K562 (cell line): ENCODE results near the gene ZNF428. TPM values are rescaled to one million over a fixed set of nuclear protein-coding genes. Genes with fewer than 3 reads are reported as not detected.

Experiments
- CEBPB ChIP-seq: fragments of 450-650 bp; IDR thresholded peaks from 2 replicates; pipeline ENCODE4 v1.6.1; 2016; ENCODE audit warnings: missing genetic modification characterization, missing compliant biosample characterization
- CEBPG ChIP-seq, 3 experiments: fragments of 200-800 bp in 1 of 3; sonication (Bioruptor generic) in 1 of 3; sonication (generic) in 1 of 3; formaldehyde crosslinking in 1 of 3; IDR thresholded peaks in 2 of 3; conservative IDR thresholded peaks in 1 of 3; 2 replicates each; pipeline versions ENCODE4 v1.6.1 to v1.8.0; 2016 to 2022; ENCODE audit warnings: missing compliant biosample characterization in 2 of 3, missing genetic modification characterization in 2 of 3, mild to moderate bottlenecking in 1 of 3, missing genetic modification reagents in 1 of 3
- EP400 ChIP-seq: fragments of 450-650 bp; IDR thresholded peaks from 2 replicates; pipeline ENCODE4 v1.6.1; 2017; ENCODE audit warnings: antibody characterized with exemption, mild to moderate bottlenecking, moderate library complexity
- ESRRA ChIP-seq: fragments of 450-650 bp; IDR thresholded peaks from 2 replicates; pipeline ENCODE4 v1.6.1; 2014; ENCODE audit warnings: low read depth, mild to moderate bottlenecking, moderate library complexity, borderline replicate concordance
- FIP1L1 ChIP-seq: fragments of 200-400 bp; formaldehyde crosslinking; IDR thresholded peaks from 2 replicates; pipeline ENCODE4 v1.6.1; 2018; ENCODE audit warnings: mild to moderate bottlenecking, low read depth, low read length; ENCODE audit not compliant: poor library complexity, severe bottlenecking
- HDAC6 ChIP-seq: IDR thresholded peaks from 2 replicates; pipeline ENCODE4 v1.6.1; 2012; ENCODE audit warnings: low read depth, mild to moderate bottlenecking, control low read depth, inconsistent platforms, low read length, moderate library complexity
- JUND ChIP-seq, 2 experiments: IDR thresholded peaks; 2 replicates in 1 of 2; 3 replicates in 1 of 2; pipeline ENCODE4 v1.6.1; 2011; ENCODE audit warnings: borderline replicate concordance in 2 of 2, low read depth in 2 of 2, low read length in 2 of 2, improper control_type of control experiment in 1 of 2, missing biosample characterization in 1 of 2, missing genetic modification characterization in 1 of 2, missing genetic modification reagents in 1 of 2
- MAFK ChIP-seq: IDR thresholded peaks from 2 replicates; pipeline ENCODE4 v1.6.1; 2011; ENCODE audit warnings: low read length, improper control_type of control experiment
- NELFE ChIP-seq: IDR thresholded peaks from 2 replicates; pipeline ENCODE4 v1.6.1; 2011; ENCODE audit warnings: mild to moderate bottlenecking; ENCODE audit not compliant: insufficient read depth, insufficient read length
- OTX1 ChIP-seq: fragments of 450-650 bp; formaldehyde crosslinking; IDR thresholded peaks from 2 replicates; pipeline ENCODE4 v1.4.0; 2022; ENCODE audit warnings: mild to moderate bottlenecking
- PYGO2 ChIP-seq: fragments of 450-650 bp; IDR thresholded peaks from 2 replicates; pipeline ENCODE4 v1.6.1; 2016; ENCODE audit warnings: mild to moderate bottlenecking, missing genetic modification characterization, moderate library complexity, missing compliant biosample characterization
- SPI1 ChIP-seq: IDR thresholded peaks from 2 replicates; pipeline ENCODE4 v1.6.1; 2011; ENCODE audit warnings: low read depth, low read length, control low read depth, borderline replicate concordance
- SRSF1 ChIP-seq: fragments of 200-400 bp; formaldehyde crosslinking; IDR thresholded peaks from 2 replicates; pipeline ENCODE4 v1.6.1; 2017; ENCODE audit warnings: mild to moderate bottlenecking, low read depth, low read length, moderate library complexity
- TEAD2 ChIP-seq: fragments of 450-650 bp; IDR thresholded peaks from 2 replicates; pipeline ENCODE4 v1.6.1; 2016; ENCODE audit warnings: missing genetic modification characterization, control low read depth, missing compliant biosample characterization
- ZNF561 ChIP-seq: fragments of 450-650 bp; formaldehyde crosslinking; conservative IDR thresholded peaks from 2 replicates; pipeline ENCODE4 v1.4.0; 2020; ENCODE audit warnings: mild to moderate bottlenecking, moderate library complexity
- ZNF76 ChIP-seq: fragments of 250-450 bp; sonication (Bioruptor Pico); IDR thresholded peaks from 2 replicates; pipeline ENCODE4 v1.4.0; 2020; ENCODE audit warnings: mild to moderate bottlenecking, moderate library complexity, borderline replicate concordance
- ZNF780A ChIP-seq: fragments of 250-450 bp; sonication (Bioruptor Pico); IDR thresholded peaks from 2 replicates; pipeline ENCODE4 v1.5.0; 2021; ENCODE audit warnings: mild to moderate bottlenecking
- polyA plus RNA-seq, 8 experiments: library from polyadenylated mRNA; depleted of rRNA in 4 of 8; stranded (reverse) in 5 of 8; unstranded in 3 of 8; fragments of >200 nt; fragmentation: Nextera tagmentation in 2 of 8; fragmentation: Illumina TruSeq in 1 of 8; extraction: Ambion mirVana in 2 of 8; extraction: Trizol in 1 of 8; gene quantifications; 2 replicates each; pipeline versions ENCODE4 v1.2.1 to v1.2.3, GENCODE V29; 2011 to 2014; ENCODE audit warnings: inconsistent platforms in 1 of 8, missing spikeins in 1 of 8
- total RNA-seq, 7 experiments: library from RNA; depleted of rRNA in 6 of 7; stranded (reverse); fragments of >200 nt in 6 of 7; fragmentation: Illumina TruSeq in 2 of 7; extraction: Trizol in 2 of 7; gene quantifications; 2 replicates each; pipeline versions ENCODE4 v1.2.1 to v1.2.3, GENCODE V29; 2011 to 2021; ENCODE audit warnings: low replicate concordance in 1 of 7
- TF ChIP-seq, protein P1 (sequence below): fragments of 450-650 bp; IDR thresholded peaks from 2 replicates; pipeline ENCODE4 v1.6.1; 2017; ENCODE audit warnings: antibody characterized with exemption
- TF ChIP-seq, protein P2 (sequence below): fragments of 250-450 bp; sonication (Bioruptor Pico); IDR thresholded peaks from 2 replicates; pipeline ENCODE4 v1.5.0; 2020; ENCODE audit warnings: mild to moderate bottlenecking
- TF ChIP-seq, protein P3 (sequence below), 2 experiments: fragments of 450-650 bp; IDR thresholded peaks; 2 replicates each; pipeline ENCODE4 v1.6.1; 2016
- TF ChIP-seq, protein P4 (sequence below): fragments of 450-650 bp; formaldehyde crosslinking; IDR thresholded peaks from 2 replicates; pipeline ENCODE4 v1.4.0; 2022; ENCODE audit warnings: mild to moderate bottlenecking, moderate library complexity
- TF ChIP-seq, protein P5 (sequence below): IDR thresholded peaks from 3 replicates; pipeline ENCODE4 v1.6.1; 2011; ENCODE audit warnings: borderline replicate concordance, mild to moderate bottlenecking; ENCODE audit not compliant: insufficient read length, insufficient read depth

Gene ZNF428
- total and polyA plus RNA-seq, 9 of the 15 experiments (the other 6 are each of a cell fraction or from before 2014, with no cell fraction given), result 0.15 to 85.7 (median 15.9) TPM

DNA sequence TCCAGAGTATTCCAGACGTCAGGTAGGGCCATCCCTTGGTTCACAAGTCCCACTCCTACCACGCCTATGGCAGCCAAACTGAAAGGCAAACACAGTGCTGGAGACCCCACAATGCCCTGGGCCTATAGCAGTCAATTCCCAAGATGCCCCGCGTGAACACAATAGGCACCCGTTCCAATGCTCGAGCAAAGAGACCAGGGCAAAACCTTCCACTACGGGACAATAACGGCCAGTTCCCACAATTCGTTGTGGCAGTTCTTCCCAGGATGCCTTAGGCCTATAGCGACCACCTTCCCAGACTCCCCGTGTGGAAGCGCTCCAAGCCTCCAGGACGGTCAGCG lies 538 bp downstream of the ZNF428 start (continued):
- TF ChIP-seq, protein P1, sequence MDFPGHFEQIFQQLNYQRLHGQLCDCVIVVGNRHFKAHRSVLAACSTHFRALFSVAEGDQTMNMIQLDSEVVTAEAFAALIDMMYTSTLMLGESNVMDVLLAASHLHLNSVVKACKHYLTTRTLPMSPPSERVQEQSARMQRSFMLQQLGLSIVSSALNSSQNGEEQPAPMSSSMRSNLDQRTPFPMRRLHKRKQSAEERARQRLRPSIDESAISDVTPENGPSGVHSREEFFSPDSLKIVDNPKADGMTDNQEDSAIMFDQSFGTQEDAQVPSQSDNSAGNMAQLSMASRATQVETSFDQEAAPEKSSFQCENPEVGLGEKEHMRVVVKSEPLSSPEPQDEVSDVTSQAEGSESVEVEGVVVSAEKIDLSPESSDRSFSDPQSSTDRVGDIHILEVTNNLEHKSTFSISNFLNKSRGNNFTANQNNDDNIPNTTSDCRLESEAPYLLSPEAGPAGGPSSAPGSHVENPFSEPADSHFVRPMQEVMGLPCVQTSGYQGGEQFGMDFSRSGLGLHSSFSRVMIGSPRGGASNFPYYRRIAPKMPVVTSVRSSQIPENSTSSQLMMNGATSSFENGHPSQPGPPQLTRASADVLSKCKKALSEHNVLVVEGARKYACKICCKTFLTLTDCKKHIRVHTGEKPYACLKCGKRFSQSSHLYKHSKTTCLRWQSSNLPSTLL, result no peak
- no peak for TF ChIP-seq NELFE
- TF ChIP-seq HDAC6, result no peak
- TF ChIP-seq, protein P2, sequence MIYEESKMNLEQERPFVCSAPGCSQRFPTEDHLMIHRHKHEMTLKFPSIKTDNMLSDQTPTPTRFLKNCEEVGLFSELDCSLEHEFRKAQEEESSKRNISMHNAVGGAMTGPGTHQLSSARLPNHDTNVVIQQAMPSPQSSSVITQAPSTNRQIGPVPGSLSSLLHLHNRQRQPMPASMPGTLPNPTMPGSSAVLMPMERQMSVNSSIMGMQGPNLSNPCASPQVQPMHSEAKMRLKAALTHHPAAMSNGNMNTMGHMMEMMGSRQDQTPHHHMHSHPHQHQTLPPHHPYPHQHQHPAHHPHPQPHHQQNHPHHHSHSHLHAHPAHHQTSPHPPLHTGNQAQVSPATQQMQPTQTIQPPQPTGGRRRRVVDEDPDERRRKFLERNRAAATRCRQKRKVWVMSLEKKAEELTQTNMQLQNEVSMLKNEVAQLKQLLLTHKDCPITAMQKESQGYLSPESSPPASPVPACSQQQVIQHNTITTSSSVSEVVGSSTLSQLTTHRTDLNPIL, result no peak
- TF ChIP-seq FIP1L1, result no peak
- no peak for TF ChIP-seq SRSF1
- no peak for TF ChIP-seq PYGO2 (tag)
- TF ChIP-seq, protein P3, sequence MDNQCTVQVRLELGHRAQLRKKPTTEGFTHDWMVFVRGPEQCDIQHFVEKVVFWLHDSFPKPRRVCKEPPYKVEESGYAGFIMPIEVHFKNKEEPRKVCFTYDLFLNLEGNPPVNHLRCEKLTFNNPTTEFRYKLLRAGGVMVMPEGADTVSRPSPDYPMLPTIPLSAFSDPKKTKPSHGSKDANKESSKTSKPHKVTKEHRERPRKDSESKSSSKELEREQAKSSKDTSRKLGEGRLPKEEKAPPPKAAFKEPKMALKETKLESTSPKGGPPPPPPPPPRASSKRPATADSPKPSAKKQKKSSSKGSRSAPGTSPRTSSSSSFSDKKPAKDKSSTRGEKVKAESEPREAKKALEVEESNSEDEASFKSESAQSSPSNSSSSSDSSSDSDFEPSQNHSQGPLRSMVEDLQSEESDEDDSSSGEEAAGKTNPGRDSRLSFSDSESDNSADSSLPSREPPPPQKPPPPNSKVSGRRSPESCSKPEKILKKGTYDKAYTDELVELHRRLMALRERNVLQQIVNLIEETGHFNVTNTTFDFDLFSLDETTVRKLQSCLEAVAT (IDR thresholded peaks at IDR 0.05), result peak in 1 of 2 experiments; percentile 49; a peak in 1 of 4 replicates
- TF ChIP-seq ZNF780A (CRISPR knock-in tag), result no peak
- TF ChIP-seq EP400, result no peak
- TF ChIP-seq, protein P4, sequence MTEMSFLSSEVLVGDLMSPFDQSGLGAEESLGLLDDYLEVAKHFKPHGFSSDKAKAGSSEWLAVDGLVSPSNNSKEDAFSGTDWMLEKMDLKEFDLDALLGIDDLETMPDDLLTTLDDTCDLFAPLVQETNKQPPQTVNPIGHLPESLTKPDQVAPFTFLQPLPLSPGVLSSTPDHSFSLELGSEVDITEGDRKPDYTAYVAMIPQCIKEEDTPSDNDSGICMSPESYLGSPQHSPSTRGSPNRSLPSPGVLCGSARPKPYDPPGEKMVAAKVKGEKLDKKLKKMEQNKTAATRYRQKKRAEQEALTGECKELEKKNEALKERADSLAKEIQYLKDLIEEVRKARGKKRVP (CRISPR knock-in tag), result no peak
- TF ChIP-seq TEAD2 (tag), result no peak; the same call in 1 of the 2 replicates
- no peak for TF ChIP-seq SPI1
- TF ChIP-seq MAFK, result no peak
- TF ChIP-seq OTX1 (CRISPR knock-in tag), result 0 out of 2 replicates have a peak, but pooled peaks have one; percentile 42
- TF ChIP-seq JUND (IDR thresholded peaks at IDR 0.05; ENCODE audit: borderline replicate concordance, low read depth, low read length), result no peak
- TF ChIP-seq JUND (tag; IDR thresholded peaks at IDR 0.05; ENCODE audit: borderline replicate concordance, low read depth, low read length), result 0 out of 3 replicates have a peak, but pooled peaks have one; percentile 6
- no peak for TF ChIP-seq ZNF76 (CRISPR knock-in tag)
- no peak for TF ChIP-seq CEBPG (CRISPR knock-in tag; IDR thresholded peaks at IDR 0.05)
- TF ChIP-seq CEBPG (tag; conservative IDR thresholded peaks at IDR 0.05 in 1 of 2, IDR thresholded peaks at IDR 0.05 in 1 of 2), result no peak
- no peak for TF ChIP-seq ZNF561 (CRISPR knock-in tag)
- no peak for TF ChIP-seq ESRRA
- TF ChIP-seq, protein P5, sequence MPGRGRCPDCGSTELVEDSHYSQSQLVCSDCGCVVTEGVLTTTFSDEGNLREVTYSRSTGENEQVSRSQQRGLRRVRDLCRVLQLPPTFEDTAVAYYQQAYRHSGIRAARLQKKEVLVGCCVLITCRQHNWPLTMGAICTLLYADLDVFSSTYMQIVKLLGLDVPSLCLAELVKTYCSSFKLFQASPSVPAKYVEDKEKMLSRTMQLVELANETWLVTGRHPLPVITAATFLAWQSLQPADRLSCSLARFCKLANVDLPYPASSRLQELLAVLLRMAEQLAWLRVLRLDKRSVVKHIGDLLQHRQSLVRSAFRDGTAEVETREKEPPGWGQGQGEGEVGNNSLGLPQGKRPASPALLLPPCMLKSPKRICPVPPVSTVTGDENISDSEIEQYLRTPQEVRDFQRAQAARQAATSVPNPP, result no peak
- TF ChIP-seq CEBPB (tag), result no peak
